GM12801 (cell line): Measurements from ENCODE around the gene KDELR3.

Source experiments
- CTCF ChIP-seq: IDR thresholded peaks from one replicate; pipeline ENCODE4 v1.5.1; 2011; ENCODE audit warnings: control low read depth; ENCODE audit not compliant: insufficient read length; ENCODE audit errors: extremely low read depth

Gene KDELR3

GRCh38 chr22:38423512-38424503 is 44.1 kb upstream of the KDELR3 start:
- TF ChIP-seq CTCF = no peak

- no peak for TF ChIP-seq CTCF
Observed at GRCh38 chr22:38424525-38425080, 43.3 kb upstream of the KDELR3 start.

DNA sequence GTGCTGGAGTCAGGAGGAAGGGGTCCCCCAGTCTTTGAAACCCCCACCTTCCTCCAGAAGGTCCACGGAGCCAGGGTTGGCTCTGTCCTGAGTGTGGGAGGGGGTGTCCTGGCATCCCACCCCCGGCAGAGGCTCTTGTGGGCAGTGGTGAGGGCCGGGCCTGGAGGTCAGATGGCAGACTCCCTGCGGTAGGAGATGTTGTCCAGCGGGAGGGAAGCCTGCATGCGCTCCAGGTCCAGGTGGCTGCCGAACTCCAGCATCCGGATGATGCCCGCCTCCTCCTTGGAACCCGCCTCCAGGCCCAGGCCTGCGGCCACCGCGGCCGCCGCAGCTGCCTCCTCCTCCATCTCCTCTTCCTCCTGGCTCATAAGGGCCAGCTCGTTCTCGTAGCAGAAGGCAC is 41.3 kb upstream of the KDELR3 start:
- TF ChIP-seq CTCF = no peak

DNA sequence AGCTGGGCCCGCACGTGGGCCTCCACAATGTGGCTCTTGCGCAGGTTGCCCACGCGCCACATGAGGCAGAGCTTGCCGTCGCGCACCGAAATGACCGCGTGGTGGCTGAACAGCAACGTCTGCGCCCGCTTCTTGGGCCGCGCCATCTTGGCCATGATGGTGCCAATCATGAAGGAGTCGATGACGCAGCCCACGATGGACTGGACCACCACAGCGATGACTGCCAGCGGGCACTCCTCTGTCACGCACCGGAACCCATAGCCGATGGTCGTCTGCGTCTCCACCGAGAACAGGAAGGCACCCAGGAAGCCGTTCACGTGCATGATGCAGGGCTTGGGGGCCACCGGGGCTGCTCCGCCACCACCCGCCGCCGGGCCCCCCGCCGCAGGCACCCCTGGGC is 40.4 kb upstream of the KDELR3 start:
- TF ChIP-seq CTCF = no peak

DNA sequence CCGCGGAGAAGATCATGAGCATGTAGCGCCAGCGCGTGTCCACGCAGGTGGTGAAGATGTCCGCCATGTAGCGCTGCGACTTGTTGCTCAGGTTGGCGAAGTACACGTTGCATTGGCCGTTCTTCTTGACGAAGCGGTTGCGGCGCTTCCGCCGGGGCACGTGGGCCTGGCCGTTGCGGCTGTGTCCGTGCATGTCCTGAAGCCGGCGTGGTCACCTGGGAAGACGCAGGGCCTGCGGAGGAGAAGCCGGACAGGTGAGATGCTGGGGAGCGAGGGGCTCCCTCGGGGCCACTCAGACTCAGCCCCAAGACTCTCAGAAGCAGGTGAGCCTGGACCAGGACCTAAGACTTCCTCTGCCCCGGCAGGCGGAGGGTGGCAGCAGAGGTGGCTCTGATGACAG is 40.0 kb upstream of the KDELR3 start:
- TF ChIP-seq CTCF = no peak

DNA sequence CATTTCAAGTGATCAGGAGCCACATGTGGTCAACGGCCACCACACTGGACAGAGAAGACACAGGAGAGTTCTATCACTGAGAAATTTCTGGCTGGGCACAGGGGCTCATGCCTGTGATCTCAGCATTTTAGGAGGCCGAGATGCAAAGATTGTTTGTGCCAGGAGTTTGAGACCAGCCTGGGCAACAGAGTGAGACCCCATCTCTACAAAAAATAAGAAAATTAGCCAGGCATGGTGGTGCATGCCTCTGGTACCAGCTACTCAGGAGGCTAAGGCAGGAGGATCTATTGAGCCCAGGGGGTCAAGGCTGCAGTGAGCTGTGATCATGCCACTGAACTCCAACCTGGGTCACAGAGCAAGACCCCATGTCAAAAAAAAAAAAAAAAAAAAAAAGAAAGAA is 39.2 kb upstream of the KDELR3 start:
- no peak for TF ChIP-seq CTCF

GRCh38 chr22:38429499-38430068 is 38.3 kb upstream of the KDELR3 start:
- no peak for TF ChIP-seq CTCF
